ENCODE results near the gene SP6. TPM values are rescaled to one million over a fixed set of nuclear protein-coding genes. Genes with fewer than 3 reads are reported as not detected.

Gene SP6
- total and polyA plus RNA-seq, 4 donors, result 0.03 to 0.09 (median 0.06) TPM

- H3K9ac ChIP-seq (ENCODE audit: low read depth in 1 of 2, low read length in 2 of 2), result peak overlapping the region in 1 of 2 donors; percentile 38
- no peaks in the 10 kb centered on the region for H3K4me1 ChIP-seq (ENCODE audit: control insufficient read depth in 4 of 4, insufficient read depth in 4 of 4, low read length in 3 of 4)
- no peaks in the 10 kb centered on the region for H3K9me3 ChIP-seq (ENCODE audit: control insufficient read depth in 4 of 4, low read length in 3 of 4)
- H3K27me3 ChIP-seq (ENCODE audit: control insufficient read depth in 4 of 4, insufficient read depth in 4 of 4, low read length in 3 of 4), result peaks cover 0 to 2% (median 0%) of the 10 kb centered on the region in 4 donors
- no peak for TF ChIP-seq JUND (IDR thresholded peaks at IDR 0.05)
- 71% methylated on average over 7 of the region's 7 CpGs for WGBS
- H3K36me3 ChIP-seq (ENCODE audit: control insufficient read depth in 4 of 4, insufficient read depth in 3 of 4, low read depth in 1 of 4, low read length in 3 of 4), result no peaks in the 10 kb centered on the region
- no peak for DNase-seq (ENCODE audit: low spot score)
- H3K4me3 ChIP-seq (ENCODE audit: low read depth in 1 of 3, low read length in 3 of 3), result no peak overlapping the region
- no peak overlapping the region for H3K27ac ChIP-seq (ENCODE audit: low read depth in 1 of 2, low read length in 2 of 2)
These were observed 11.9 kb upstream of the SP6 start for GRCh38 chr17:47862621-47863440.

- Histone ChIP-seq H3K4me3 (ENCODE audit: low read depth in 1 of 3, low read length in 3 of 3) (no peak overlapping the region), H3K27ac (ENCODE audit: low read depth in 1 of 2, low read length in 2 of 2) (no peak overlapping the region), H3K27me3 (ENCODE audit: control insufficient read depth in 4 of 4, insufficient read depth in 4 of 4, low read length in 3 of 4) (no peaks in the 10 kb centered on the region), H3K9me3 (ENCODE audit: control insufficient read depth in 4 of 4, low read length in 3 of 4) (no peaks in the 10 kb centered on the region), H3K9ac (ENCODE audit: low read depth in 1 of 2, low read length in 2 of 2) (no peak overlapping the region), H3K4me1 (ENCODE audit: control insufficient read depth in 4 of 4, insufficient read depth in 4 of 4, low read length in 3 of 4) (no peaks in the 10 kb centered on the region), H3K36me3 (ENCODE audit: control insufficient read depth in 4 of 4, insufficient read depth in 3 of 4, low read depth in 1 of 4, low read length in 3 of 4) (no peaks in the 10 kb centered on the region)
- 96% methylated on average over 5 of the region's 5 CpGs for WGBS
- DNase-seq (ENCODE audit: low spot score), result no peak
- no peak for TF ChIP-seq RXRA (IDR thresholded peaks at IDR 0.05)
- TF ChIP-seq ATF3 (IDR thresholded peaks at IDR 0.05), result no peak
- TF ChIP-seq CTCF (IDR thresholded peaks at IDR 0.05; ENCODE audit: low read depth, low read length, missing input control), result no peak
- no peak for TF ChIP-seq EGR1 (IDR thresholded peaks at IDR 0.05; ENCODE audit: low read depth in 2 of 2)
- TF ChIP-seq FOXA1 (IDR thresholded peaks at IDR 0.05), result no peak
- no peak for TF ChIP-seq FOXA2 (IDR thresholded peaks at IDR 0.05)
- no peak for TF ChIP-seq MAX (IDR thresholded peaks at IDR 0.05)
- no peak for TF ChIP-seq YY1 (IDR thresholded peaks at IDR 0.05)
- TF ChIP-seq TAF1 (conservative IDR thresholded peaks at IDR 0.05), result no peak
These were observed 9.4 kb upstream of the SP6 start for GRCh38 chr17:47860386-47860785.

- Histone ChIP-seq H3K27ac (ENCODE audit: low read depth in 1 of 2, low read length in 2 of 2) (no peak overlapping the region), H3K36me3 (ENCODE audit: control insufficient read depth in 4 of 4, insufficient read depth in 3 of 4, low read depth in 1 of 4, low read length in 3 of 4) (no peaks in the 10 kb centered on the region), H3K4me1 (ENCODE audit: control insufficient read depth in 4 of 4, insufficient read depth in 4 of 4, low read length in 3 of 4) (no peaks in the 10 kb centered on the region), H3K9me3 (ENCODE audit: control insufficient read depth in 4 of 4, low read length in 3 of 4) (no peaks in the 10 kb centered on the region), H3K27me3 (ENCODE audit: control insufficient read depth in 4 of 4, insufficient read depth in 4 of 4, low read length in 3 of 4) (peaks cover 0 to 9% (median 3%) of the 10 kb centered on the region in 4 donors), H3K4me3 (ENCODE audit: low read depth in 1 of 3, low read length in 3 of 3) (no peak overlapping the region), H3K9ac (ENCODE audit: low read depth in 1 of 2, low read length in 2 of 2) (no peak overlapping the region)
- WGBS, result 85% methylated on average over 16 of the region's 16 CpGs
- no peak for DNase-seq (ENCODE audit: low spot score)
- TF ChIP-seq JUND (IDR thresholded peaks at IDR 0.05) (no peak), GABPA (IDR thresholded peaks at IDR 0.05 in 1 of 2, conservative IDR thresholded peaks at IDR 0.05 in 1 of 2) (no peak), FOXA1 (IDR thresholded peaks at IDR 0.05) (no peak), RAD21 (IDR thresholded peaks at IDR 0.05) (no peak), TAF1 (conservative IDR thresholded peaks at IDR 0.05) (no peak), HNF4G (IDR thresholded peaks at IDR 0.05) (no peak), ATF3 (IDR thresholded peaks at IDR 0.05) (no peak), EGR1 (IDR thresholded peaks at IDR 0.05; ENCODE audit: low read depth in 2 of 2) (no peak), CTCF (IDR thresholded peaks at IDR 0.05; ENCODE audit: low read depth, low read length, missing input control) (no peak), MAX (IDR thresholded peaks at IDR 0.05) (no peak), ZBTB33 (IDR thresholded peaks at IDR 0.05) (no peak), YY1 (IDR thresholded peaks at IDR 0.05) (no peak)
These were observed 6.8 kb upstream of the SP6 start for GRCh38 chr17:47857551-47858455.

Data from liver (tissue), 9 donors.